GM21737 (cell line): ENCODE measurements around the gene ACER3.
"Not testable (repeated sequence)": the region's sequence is repeated elsewhere in the genome, so short reads cannot be mapped to it uniquely, and the experiment has no call there.

Experiments
- ATAC-seq: cut with Tn5 transposase; IDR thresholded peaks from one replicate; pipeline ENCODE4 v1.9.1; 2021; ENCODE audit warnings: mild to moderate bottlenecking, moderate library complexity; ENCODE audit not compliant: unreplicated experiment

ACER3 gene

DNA sequence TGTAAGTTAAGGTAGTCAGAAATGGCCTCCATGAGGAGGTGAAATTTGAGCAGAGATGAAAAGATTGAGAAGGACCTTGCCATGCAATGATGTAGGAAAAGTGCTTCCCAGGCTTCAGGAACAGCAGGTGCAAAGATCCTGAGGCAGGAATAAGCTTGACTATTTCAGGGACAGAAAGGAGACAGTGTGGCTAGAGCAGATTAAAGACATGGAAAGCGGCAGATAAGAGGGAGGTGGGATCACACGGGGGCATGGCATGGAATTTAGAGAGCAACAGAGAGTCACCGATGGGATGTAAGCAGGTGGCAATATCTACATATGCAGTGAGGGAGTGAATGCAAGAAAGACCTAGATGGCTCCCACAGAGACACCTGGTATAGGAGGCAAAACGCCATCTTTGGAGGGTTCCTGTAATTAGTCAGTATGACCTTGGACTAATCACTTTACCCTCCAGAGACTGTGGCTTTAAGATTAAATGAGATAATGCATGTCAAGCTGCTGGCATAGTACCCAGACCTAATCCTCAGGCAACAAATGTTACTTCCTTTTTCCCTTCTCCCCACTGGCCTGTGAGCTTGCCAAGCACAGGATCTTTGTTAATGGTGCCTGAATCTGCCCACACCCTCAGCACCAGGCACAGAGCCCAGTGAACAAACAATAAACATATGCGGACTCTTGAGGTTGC, 24.6 kb upstream of the ACER3 start:
- ATAC-seq = no peak

DNA sequence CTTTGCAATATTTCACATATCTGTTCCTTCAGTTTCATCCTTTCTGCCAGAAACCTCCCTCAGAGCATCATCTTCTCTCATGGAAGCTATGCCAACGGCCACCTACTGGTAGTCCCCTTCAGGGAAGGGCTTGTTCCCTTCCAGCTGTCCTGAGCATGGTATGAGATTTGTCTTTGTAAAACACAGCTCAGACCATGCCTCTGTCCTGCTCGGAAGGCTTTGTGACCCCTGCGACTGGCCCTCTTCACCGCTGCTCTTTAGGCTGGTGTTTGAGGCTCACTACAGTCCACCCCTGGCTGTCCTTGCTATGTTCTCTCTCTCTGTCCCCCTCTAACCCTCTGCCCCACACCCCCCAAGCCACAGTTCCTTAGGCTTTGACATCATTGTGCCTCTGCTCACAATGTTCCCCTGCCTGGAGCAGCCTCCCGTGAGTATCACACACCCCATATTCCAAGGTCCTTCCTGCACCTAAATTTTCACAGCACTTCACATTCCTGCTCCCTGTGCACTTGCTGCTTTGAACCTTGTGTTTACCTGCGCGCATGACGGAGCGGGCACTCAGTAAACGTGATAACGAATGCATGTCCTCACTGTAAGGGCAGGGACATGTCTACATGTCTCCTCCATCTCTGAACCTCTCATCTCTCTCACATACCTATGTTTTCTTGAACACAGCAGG, 24.0 kb upstream of the ACER3 start:
- no peak for ATAC-seq

DNA sequence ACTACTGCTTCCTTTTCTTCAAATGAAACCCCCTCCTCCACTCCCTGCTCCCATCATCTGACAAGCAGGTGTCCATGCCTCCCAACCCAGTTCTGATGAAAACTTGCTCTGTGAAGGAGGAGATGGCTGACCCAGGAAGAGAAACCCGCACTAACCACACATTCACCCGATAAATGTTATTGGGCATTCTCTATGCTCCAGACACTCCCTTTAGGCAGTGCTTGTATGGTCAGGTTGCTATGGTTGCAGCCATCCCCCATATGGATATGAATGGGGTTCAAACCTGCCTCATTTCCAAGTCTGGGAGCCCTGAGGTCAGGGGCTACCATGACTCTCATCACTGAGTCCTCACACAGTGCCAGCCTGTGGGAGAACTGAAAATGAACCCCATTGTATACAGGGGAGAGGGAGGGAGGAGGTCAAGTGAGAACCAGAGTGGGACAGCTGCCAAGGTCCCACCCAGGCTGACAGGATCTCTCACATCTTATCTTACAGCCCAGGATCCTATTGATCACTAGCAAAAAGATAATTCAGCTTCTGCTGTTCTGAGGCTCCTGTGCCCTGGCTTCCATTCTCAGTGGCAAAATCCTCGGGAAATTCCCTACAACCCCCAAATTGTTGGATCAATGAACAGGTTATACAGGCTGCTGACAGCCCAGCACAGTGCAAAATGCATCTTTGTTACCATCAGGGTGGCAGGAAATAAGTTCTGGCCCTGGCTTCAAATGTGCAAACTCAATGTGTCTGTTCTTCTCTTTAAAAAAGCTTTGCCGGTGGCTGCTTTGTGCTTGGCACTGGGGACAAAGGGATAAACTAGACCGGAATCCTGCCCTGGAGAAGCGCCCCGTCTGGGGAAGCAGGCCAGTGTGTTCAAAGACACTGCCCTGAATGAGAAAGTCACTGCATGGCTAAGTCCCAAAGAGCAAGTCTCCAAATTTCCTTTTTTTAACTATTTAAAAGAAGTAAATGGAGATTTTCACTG, 22.7 kb upstream of the ACER3 start:
- no peak for ATAC-seq

DNA sequence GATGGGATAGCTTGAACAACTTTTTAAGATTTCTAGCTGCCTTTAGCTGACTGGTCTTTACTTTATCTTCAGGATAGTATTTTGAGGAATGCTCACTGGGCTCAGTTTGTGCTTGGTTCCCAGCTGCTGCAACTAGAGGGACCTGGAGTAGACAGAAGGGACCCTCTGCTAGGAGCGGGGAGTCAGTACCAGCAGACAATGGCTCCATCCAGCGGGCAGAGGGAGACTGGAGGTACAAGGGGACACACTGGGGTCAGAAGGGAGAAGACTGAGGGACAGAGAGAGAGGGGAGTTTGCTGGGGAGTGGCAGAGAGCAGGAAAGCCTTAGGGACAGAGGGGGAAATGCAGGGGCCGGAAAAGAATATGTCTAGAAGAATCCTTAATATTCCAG, 22.0 kb upstream of the ACER3 start:
- no peak for ATAC-seq

DNA sequence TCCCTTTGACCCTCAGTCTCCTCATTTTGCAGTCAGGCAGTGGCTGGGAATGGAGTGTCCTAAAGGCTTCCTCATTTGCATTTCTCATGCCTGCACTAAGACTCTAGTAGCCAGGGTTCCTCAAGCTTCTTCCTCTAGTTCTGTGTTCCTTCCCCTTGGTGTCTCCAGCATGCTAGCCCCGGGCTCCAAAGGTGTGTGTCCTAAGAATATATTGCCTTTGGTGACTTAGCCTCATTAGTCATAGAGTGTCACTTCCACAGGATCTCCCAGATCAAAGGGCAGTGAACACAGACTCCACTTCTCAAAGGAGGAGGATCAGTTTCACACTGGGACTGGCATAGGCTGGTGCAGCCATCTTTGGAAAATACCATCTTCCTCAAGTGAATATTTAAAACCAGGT, 21.4 kb upstream of the ACER3 start:
- ATAC-seq = no peak

DNA sequence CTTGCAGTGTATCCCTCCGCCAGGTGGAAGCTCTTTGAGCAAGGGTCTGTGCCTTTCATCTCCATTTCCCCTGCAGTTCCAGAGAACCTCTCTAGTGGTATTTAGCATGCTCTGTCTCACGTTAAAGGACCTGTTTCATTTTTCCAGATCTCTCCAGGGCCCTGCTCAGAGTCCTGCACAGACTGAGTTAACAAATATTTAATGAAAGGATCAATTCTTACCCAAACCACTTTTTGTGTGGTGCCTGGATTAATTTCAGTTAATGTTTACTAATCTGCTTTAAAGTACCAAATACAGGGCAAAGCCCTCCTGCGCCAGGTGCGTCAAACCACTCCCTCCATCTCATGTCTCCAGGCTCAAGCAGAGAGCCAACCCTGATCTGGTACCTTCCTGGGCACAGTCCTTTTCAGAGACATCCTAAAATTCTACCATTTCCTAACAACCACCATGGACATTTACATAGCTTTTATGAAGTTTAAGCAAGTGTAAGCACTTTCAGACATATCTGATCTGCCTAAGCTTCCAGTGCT, 18.7 kb upstream of the ACER3 start:
- ATAC-seq = no peak

DNA sequence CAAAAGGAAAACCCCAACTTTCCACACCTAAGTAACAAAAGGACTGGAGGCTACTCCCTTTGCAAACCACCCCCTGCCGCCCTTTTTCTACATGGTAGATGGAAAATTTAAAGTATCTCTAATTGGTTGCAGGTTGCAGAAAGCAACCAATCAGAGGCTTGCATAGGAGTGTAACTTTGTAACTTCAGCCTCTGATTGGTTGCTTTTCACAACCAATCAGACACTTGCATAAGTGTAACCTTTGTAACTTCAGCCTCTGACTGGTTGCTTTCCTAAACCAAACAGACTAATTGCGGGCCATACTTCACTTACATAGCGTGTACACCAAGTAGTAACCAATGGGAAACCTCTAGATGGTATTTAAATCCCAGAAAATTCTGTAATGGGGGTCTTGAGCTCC, 16.8 kb upstream of the ACER3 start:
- no peak for ATAC-seq

DNA sequence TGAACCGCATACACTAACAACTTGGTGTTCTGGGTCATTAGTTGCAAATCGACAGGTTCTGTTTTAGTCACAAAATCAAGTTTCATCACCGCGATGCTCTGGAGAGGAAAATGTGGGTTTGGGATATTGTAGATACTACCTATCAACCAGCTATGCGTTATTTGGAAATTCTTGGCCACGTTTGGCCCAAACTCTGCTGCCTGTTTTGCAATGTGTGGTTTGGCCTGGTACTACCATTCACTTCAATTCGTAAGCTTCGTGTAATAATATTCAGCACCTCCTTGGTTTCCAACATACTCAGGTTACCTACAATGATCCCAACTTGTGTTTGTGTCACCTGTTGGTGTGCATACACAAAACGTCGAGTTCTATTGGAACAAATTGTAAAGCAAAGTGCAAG, 16.2 kb upstream of the ACER3 start:
- no peak for ATAC-seq

DNA sequence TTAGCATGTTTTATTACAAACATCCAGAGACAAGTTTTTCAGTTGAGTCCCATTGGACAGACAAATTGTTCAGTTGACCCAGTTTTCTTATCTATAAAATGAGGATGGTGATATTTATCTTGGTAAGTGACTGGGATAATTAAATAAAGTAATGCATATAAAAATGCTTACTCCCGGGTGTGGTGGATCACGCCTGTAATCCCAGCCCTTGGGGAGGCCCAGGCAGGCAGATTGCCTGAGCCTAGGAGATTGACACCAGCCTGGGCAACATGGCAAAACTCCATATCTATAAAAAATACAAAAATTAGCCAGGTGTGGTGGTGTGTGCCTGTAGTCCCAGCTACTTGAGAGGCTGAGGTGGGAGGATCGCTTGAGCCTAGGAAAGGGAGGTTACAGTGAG, 15.6 kb upstream of the ACER3 start:
- ATAC-seq = no peak

DNA sequence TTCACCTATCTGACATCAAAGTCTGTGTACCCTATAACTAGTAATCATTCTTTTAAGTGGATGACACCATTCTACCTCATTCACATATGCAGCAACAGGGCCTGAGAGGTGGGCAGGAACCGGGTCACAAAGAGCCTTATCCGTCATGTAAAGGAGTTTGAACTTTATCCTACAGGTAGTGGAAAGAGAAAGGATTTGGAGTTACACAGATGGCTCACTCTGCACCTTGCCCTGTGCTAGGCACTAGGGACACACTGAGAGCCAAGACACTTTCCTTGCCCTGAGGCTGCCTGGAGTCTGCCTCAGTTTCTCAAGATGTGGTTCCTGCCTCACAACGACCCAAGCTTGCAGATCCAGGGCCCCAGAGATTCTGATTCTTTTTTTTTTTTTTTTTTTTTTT, 14.3 kb upstream of the ACER3 start:
- ATAC-seq = no peak

DNA sequence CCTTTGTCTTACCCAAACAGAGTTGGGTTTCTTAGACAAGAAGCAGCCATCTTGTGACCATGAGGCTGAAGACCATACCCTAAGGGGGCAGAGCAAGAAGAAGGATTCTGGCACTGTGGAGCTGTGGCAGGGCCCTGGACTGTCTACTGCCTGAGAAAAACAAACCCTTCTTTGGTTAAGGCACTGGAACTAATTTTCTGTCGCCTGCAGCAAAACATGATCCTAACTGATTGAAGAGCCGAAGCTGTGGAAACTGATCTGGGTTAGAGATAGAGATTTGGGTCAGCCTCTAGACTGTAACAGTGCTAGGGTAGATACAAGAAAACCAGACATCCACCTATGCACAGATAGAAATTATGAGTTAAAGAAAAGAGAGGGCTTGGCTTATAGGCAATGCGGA, 11.3 kb upstream of the ACER3 start:
- no peak for ATAC-seq

DNA sequence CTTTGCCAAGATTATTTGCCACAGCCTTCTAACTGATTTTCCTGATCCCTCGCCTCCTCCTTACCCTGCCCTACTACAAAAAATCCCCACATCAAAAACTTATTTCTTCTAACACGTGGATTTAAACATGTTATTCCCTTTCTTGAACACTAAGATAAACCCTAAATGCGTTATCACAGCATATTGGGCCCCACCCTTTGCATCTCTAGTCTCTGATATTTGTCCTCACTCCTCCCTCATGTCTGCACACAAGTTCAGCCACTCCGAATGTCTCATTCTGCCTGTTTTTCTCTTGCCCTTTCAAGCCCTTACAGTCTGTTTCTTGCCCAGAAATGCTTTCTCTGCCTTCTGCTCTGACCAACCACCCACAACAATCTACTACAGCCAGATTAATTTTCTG, 10.6 kb upstream of the ACER3 start:
- ATAC-seq = no peak

DNA sequence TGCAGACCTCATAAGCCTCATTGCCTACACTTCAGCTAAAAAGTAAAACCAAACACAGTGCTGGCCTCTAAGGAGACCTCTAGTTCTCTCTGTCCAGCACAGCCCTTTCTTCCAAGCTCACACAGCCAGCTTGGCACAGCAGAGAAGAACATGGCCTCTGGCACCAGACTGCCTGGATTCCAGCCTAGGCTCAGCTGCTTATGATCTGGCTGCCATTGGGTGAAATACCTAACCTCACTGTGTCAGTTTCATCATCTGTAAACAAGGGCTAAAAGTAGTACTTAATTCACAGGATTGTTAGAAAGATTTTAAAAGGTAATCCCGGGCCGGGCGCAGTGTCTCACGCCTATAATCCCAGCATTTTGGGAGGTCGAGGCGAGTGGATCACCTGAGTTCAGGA, 9.9 kb upstream of the ACER3 start:
- ATAC-seq = no peak

DNA sequence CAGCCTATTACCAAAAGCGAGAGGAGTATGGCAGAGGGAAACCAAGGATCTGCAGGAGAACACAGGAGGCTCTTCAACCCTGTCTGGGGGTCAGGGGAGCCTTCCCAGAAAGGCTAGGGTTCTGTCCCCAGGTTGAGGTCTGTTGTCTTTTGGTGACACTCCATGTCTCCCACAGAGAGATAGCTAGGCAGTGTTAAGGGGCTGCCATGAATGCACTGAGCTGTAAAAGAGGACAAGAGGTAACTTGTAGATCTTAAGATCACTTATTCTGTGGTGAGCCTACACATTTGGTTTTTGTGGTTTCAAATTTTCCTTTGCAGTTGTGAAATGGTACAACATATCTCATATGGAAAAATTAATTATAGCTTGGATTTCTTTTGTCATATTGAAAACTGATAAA, 6.0 kb upstream of the ACER3 start:
- no peak for ATAC-seq

DNA sequence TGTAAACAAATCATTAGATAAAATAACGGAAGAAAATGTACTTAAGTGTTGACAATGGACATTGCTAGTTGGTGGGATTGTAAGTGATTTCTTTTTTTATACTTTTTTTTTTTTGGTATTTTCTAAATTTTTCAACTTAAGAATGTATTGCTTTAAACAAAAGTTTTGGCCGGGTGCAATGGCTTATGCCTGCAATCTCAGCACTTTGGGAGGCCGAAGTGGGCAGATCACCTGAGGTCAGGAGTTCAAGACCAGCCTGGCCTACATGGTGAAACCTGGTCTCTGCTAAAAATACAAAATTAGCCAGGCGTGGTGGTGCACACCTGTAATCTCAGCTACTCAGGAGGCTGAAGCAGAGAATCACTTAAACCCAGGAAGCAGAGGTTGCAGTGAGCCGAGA, 5.0 kb upstream of the ACER3 start:
- not testable (repeated sequence) for ATAC-seq

DNA sequence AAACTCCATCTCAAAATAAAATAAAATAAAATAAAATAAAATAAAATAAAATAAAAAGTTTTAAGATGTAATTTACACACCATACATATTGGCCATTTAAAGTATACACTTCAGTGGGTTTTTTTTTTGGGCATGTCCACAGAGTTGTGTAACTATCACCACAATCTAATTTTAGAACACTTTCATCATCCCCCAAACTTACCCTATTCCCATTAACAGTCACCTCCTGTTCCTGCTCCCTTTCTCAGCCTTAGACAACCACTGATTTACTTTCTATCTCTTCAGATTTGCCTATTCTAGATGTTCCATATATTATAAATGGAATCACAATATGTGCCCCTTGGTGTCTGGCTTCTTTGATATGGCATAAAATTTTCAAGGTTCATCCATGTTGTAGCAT, 4.6 kb upstream of the ACER3 start:
- no peak for ATAC-seq

DNA sequence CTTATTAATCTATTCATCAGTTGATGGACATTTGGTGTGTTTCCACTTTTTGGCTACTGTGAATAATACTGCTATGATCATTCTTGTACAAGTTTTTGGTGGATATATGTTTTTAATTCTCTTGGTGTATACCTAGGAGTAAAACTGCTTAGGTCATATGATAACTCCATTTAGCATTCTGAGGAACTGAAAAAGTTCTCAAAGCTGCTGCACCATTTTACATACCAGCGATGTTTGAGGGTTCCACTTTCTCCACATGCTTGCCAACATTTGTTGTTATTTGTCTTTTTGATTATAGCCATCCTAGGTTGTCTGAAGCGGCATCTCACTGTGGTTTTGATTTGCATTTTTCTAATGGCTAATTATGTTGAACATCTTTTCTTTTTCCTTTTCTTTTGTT, 4.1 kb upstream of the ACER3 start:
- no peak for ATAC-seq

DNA sequence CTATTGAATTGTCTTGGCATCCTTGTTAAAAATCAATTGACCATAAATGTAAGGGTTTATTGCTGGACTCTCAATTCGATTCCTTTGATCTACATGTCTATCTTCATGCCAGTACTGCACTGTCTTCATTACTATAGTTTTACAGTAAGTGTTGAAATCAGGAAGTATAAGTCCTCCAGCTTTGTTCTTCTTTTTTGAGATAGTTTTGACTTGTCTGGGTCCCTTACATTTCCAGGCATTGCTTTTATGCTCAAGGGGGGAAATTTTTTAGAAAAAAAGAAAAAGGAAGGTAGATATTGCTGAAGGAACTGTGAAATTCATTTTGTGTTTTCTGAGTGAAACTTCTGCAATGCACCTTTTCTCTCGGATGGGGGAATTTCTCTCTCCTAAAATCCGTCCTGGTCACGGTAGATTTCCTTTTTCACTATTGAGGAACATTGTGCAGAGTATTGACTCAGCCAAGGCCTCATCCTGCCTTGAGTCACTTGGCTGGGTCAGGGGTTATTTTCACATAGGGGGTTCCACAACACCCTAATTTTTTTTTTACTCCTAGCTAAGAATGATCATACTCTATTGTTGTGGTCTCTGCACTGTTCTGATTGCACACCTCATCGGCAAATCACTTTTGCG, 2.8 kb upstream of the ACER3 start:
- no peak for ATAC-seq

DNA sequence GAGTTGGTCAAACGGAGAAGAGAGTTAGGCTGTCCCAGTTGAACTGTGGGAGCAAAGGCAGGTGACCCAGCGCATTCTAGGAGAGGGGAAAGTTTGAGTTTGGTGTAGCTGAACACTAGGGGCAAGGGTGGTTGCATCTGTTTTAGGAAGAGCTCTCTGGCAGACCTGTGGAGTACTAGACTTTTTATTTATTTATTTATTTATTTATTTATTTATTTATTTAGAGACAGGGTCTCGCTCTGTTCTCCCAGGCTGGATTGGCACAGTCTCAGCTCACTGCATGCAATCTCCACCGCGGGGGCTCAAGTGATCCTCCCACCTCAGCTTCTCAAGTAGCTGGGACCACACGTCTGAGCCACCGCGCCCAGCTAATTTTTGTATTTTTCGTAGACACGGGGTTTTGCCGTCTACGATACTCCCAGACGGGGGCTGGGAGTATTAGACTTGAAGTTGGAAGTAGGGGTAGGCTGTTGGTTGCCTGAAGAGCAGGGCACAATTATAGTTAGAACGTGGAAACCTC, 950 bp upstream of the ACER3 start:
- no peak for ATAC-seq

DNA sequence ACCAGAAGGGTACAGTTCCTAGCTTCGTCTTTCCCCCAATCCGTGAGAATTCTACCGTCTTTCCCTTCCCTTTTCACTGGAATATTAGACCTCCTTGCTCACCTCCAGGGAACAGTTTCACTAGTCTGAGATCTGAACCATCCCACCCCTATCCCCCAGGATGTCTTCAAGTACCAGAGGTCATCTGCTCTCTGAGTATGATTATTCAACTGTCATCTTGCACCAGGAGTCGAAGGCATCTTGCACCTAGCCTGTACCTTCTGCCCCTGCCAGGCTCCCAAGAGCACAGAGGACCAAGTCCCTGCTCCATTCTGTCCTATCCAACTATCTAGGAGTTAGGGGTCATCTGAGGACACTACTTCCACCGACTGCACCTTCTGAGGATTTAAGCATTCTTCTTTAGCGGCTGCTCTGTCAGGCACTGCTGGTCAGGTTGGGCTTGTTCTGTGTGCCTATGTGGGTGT, 804 bp downstream of the ACER3 start:
- no peak for ATAC-seq

DNA sequence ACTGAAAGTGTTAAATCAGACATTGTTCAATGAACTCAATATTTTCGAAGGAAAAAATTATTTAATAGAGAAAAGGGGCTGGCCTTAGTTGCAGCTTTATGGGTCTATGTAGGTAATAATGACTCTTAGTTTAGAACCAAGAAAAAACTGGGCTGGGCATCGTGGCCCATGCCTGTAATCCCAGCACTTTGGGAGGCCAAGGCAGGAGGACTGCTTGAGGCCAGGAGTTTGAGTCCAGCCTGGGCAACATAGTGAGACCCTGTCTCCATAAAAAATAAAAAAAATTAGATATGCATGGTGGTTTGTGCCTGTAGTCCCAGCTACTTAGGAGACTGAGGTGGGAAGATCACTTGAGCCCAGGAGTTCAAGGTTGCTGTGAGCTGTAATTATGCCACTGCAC, 2.1 kb downstream of the ACER3 start:
- not testable (repeated sequence) for ATAC-seq
